GM18505 (cell line): ENCODE data around the gene CCDC167.
"Not testable (repeated sequence)": the region's sequence is repeated elsewhere in the genome, so short reads cannot be mapped to it uniquely, and the experiment has no call there.

Experiments used
- ATAC-seq: cut with Tn5 transposase; IDR thresholded peaks from one replicate; pipeline ENCODE4 v1.9.1; 2021; ENCODE audit not compliant: unreplicated experiment
- POLR2A ChIP-seq: IDR thresholded peaks from 4 replicates; pipeline ENCODE4 v1.6.1; 2011; ENCODE audit warnings: borderline replicate concordance; ENCODE audit not compliant: insufficient read depth, insufficient read length; ENCODE audit errors: extremely low read depth

The CCDC167 gene

GRCh38 chr6:37452522-37452921 lies 47.2 kb downstream of the CCDC167 start:
- no peak for TF ChIP-seq POLR2A
- no peak for ATAC-seq

- TF ChIP-seq POLR2A, result no peak
Observed at GRCh38 chr6:37451441-37452193, 48.1 kb downstream of the CCDC167 start.

DNA sequence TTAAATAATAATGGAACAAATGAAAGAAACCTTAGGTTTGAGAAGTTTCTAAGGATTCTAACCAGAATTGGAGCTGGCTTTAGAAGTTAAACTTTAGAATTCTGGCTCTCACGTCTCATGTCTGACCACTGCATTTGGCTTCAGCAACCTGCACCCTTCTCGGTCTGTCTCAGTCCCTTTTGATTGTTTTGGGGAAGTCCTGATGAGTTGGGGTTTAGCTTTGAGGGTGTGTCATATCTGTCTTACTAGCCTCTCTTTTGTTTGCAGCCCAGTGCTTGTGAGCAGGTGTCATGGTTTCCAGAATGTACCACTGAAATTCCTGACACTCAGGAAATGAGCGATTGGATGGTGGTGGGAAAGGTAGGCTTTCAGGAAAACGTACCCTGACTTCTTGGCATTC lies 49.7 kb downstream of the CCDC167 start:
- TF ChIP-seq POLR2A, result no peak
- no peak for ATAC-seq

More at GRCh38 chr6:37451441-37452193, 48.1 kb downstream of the CCDC167 start:
- ATAC-seq, result no peak

DNA sequence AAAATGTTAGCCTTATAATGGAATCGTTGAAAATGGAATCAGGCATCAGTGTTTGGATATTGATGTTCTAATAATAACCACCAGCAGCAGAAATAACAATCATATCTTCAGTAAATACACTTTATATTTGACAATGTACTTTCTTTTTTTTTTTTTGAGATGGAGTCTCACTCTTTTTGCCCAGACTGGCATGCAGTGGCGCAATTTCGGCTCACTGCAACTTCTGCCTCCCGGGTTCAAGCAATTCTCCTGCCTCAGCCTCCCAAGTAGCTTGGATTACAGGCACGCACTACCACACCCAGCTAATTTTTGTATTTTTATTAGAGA lies 56.5 kb downstream of the CCDC167 start:
- not testable (repeated sequence) for ATAC-seq

DNA sequence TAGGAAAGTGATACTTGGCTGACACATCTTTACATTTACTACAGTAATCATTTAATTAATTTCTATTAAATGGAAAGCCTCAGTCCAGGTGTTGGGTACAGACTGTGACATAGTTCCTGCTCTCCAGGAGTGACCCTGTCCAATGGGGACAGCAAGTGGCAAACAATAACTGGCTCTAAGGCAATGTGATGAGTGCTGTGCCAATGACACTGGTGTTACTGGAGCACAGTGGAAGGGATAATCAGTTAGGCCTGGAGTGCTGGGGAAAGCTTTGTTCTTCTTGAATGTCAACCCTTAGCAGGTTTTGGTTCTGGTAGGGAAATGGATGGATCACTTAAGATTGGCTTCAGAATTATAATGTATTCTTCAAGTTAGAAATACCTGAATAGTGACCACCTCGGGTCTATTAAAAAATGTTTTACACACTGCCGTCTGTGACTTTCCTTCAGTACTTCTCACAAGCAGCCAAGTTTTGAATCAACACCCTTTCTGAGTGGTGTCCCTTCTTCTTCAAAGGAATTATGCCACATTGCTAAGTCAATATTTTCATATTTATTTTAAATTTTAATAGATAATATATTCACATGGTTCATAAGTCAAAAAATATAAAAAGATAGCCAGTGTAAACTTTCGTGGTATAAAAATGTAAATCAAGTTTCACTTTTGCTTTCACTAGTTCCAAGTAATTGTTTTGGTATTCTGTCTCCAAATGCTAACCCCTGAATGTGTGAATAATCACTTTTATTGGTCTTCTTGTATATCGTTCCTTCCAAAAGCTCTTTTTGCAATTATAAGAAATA lies 57.1 kb downstream of the CCDC167 start:
- TF ChIP-seq POLR2A, result no peak
- no peak for ATAC-seq

DNA sequence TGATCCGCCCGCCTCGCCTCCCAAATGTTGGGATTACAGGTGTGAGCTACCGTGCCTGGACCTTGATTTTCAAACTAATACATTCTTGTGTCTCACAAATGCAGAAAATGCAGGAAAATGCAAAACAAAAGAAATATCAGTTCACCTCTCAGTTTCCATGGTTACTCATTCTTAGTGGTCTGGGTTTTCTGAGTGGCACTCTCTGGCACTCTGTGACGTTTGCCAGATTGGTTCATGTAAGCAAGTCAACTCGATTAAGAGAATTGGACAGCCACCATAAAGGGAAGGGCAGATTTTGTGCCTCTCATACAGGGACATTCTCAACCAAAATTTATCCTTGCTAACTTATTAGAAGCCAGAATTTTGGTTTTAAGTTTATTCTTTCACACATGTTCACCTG lies 58.0 kb downstream of the CCDC167 start:
- TF ChIP-seq POLR2A, result no peak
- ATAC-seq, result no peak

DNA sequence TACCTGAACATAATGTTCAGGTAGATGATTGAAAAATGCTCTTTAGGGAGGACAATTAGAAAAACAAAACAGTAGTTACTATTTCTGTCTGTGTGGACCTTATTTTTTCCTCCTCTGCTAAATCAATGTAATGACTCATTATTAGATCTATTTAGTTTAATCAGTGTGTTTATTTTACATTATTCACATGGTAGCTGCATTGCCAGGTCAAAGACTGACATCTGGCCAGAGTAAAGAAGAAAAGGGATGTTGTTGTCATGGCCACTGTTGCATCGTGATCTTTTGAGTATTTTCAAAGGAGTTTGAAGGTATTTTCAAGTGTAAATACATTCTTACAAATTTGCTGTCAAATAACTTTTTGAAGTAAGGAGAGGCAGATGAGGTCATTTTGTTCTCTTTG lies 60.8 kb downstream of the CCDC167 start:
- no peak for TF ChIP-seq POLR2A
- no peak for ATAC-seq

GRCh38 chr6:37435816-37436215 lies 63.9 kb downstream of the CCDC167 start:
- TF ChIP-seq POLR2A, result no peak
- no peak for ATAC-seq

DNA sequence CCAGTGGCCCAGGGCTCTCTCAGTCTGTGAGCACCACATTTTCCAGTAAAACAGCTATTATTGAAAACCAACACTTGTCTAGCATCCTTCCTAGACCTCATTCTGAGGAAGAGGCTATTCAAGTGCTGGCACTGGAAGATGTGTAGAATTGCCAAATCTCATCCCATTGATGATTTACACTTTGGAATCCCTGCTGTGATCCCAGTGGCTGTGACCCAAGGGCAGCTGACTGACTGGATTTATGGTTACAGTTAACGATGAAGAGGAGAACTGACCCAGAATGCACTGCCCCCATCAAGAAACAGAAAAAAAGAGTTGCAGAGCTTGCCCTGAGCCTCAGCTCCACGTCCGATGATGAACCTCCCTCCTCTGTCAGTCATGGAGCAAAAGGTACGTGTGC lies 64.3 kb downstream of the CCDC167 start:
- TF ChIP-seq POLR2A, result no peak
- ATAC-seq, result no peak

- ATAC-seq, result peak; percentile 15
- no peak for TF ChIP-seq POLR2A
Observed at GRCh38 chr6:37433657-37434271, 65.9 kb downstream of the CCDC167 start.
